AML-193 (cell line): ENCODE results near the gene PRR23B.

Experiments used
- DNase-seq, 2 experiments: peaks; one replicate each; lab custom pipeline; 2025; lab: John Stamatoyannopoulos, UW

Gene PRR23B

GRCh38 chr3:138974462-138974861, 46.3 kb downstream of the PRR23B start:
- DNase-seq, result no peak

GRCh38 chr3:138972941-138973340, 47.8 kb downstream of the PRR23B start:
- no peak for DNase-seq

DNA sequence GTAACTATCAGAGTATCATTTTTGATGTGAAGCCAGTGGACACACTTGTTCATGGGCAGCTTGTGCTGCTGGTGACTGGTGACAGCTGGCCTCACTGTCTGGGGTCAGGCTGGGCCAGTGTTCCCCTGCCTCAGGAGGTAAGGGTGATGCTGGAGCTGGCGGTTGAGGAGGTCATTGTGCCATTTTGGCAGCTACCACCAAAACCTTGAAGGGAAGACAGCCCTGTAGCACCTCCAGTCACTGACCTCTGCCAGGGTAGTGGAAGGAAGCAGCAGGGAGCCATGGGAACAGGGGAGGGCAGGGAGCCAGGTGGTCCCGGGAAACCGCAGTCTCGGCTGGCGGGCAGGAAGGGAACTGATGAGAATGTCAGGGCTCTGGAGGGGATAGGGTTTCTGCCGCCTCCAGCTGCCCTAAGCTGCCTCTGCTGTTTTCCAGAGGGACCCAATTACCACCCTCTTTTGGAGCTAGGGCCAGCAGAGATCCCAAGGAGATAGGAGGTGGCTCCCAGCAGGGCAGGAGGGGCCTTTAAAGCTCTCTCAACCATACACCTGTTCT, 48.9 kb downstream of the PRR23B start:
- no peak for DNase-seq
